Measurements from ENCODE around the gene EPB41L5.
A peak's percentile ranks its signal among the peaks of the same experiment; 100 is the strongest.

The EPB41L5 gene

GRCh38 chr2:120219291-120219690 lies 206.4 kb downstream of the EPB41L5 start:
- Histone ChIP-seq H3K9me3 (ENCODE audit: low read length) (no peaks in the 10 kb centered on the region), H3K4me1 (ENCODE audit: insufficient read depth, low read length, severe bottlenecking) (peaks cover 43% of the 10 kb centered on the region), H3F3A (ENCODE audit: insufficient read depth, low read length) (no peaks in the 10 kb centered on the region), H2AFZ (ENCODE audit: low read length) (no peak overlapping the region), H3K36me3 (ENCODE audit: insufficient read depth, low read length) (peaks cover 48% of the 10 kb centered on the region), H3K4me3 (ENCODE audit: low read depth, low read length, poor library complexity, severe bottlenecking) (no peak overlapping the region), H4K20me1 (ENCODE audit: insufficient read depth, low read length) (no peaks in the 10 kb centered on the region), H3K4me2 (ENCODE audit: low read length) (no peak overlapping the region), H3K27me3 (ENCODE audit: insufficient read depth, low read length) (no peaks in the 10 kb centered on the region), H3K9ac (ENCODE audit: low read length) (no peak overlapping the region), H3K79me2 (ENCODE audit: insufficient read depth, low read length) (peaks cover 8% of the 10 kb centered on the region; the same call in 1 of the 2 replicates), H3K27ac (ENCODE audit: low read depth, low read length, poor library complexity, severe bottlenecking) (no peak overlapping the region), H3K9me2 (ENCODE audit: low read depth, low read length) (no peaks in the 10 kb centered on the region)
- TF ChIP-seq EZH2 (IDR thresholded peaks at IDR 0.05; ENCODE audit: borderline replicate concordance, low read length) = no peak
- no peak for TF ChIP-seq CTCF (IDR thresholded peaks at IDR 0.05; ENCODE audit: low read length)

- Histone ChIP-seq H3K36me3 (ENCODE audit: insufficient read depth, low read length) (peaks cover 48% of the 10 kb centered on the region), H3K27me3 (ENCODE audit: insufficient read depth, low read length) (no peaks in the 10 kb centered on the region), H3K9me3 (ENCODE audit: low read length) (no peaks in the 10 kb centered on the region), H3K4me1 (ENCODE audit: insufficient read depth, low read length, severe bottlenecking) (peaks cover 48% of the 10 kb centered on the region), H2AFZ (ENCODE audit: low read length) (no peak overlapping the region), H3K9me2 (ENCODE audit: low read depth, low read length) (no peaks in the 10 kb centered on the region), H4K20me1 (ENCODE audit: insufficient read depth, low read length) (no peaks in the 10 kb centered on the region), H3K27ac (ENCODE audit: low read depth, low read length, poor library complexity, severe bottlenecking) (no peak overlapping the region), H3K4me3 (ENCODE audit: low read depth, low read length, poor library complexity, severe bottlenecking) (no peak overlapping the region), H3K9ac (ENCODE audit: low read length) (no peak overlapping the region), H3K4me2 (ENCODE audit: low read length) (peak overlapping the region; percentile 94; the same call in 1 of the 2 replicates), H3K79me2 (ENCODE audit: insufficient read depth, low read length) (peaks cover 8% of the 10 kb centered on the region; the same call in 1 of the 2 replicates), H3F3A (ENCODE audit: insufficient read depth, low read length) (no peaks in the 10 kb centered on the region)
- TF ChIP-seq CTCF (IDR thresholded peaks at IDR 0.05; ENCODE audit: low read length) = no peak
- TF ChIP-seq EZH2 (IDR thresholded peaks at IDR 0.05; ENCODE audit: borderline replicate concordance, low read length) = no peak
These were observed 206.9 kb downstream of the EPB41L5 start for GRCh38 chr2:120219766-120220165.

- Histone ChIP-seq H2AFZ (ENCODE audit: low read length) (no peak overlapping the region), H3K4me3 (ENCODE audit: low read depth, low read length, poor library complexity, severe bottlenecking) (peak overlapping the region; percentile 86)
These were observed 207.9 kb downstream of the EPB41L5 start for GRCh38 chr2:120220756-120221155.

More at GRCh38 chr2:120220756-120221155, 207.9 kb downstream of the EPB41L5 start:
- no peak for TF ChIP-seq CTCF (IDR thresholded peaks at IDR 0.05; ENCODE audit: low read length)
- TF ChIP-seq EZH2 (IDR thresholded peaks at IDR 0.05; ENCODE audit: borderline replicate concordance, low read length) = no peak
- Histone ChIP-seq H3K36me3 (ENCODE audit: insufficient read depth, low read length) (peaks cover 48% of the 10 kb centered on the region), H3K9ac (ENCODE audit: low read length) (peak overlapping the region; percentile 14; the same call in 1 of the 2 replicates), H3F3A (ENCODE audit: insufficient read depth, low read length) (no peaks in the 10 kb centered on the region), H4K20me1 (ENCODE audit: insufficient read depth, low read length) (no peaks in the 10 kb centered on the region), H3K79me2 (ENCODE audit: insufficient read depth, low read length) (peaks cover 8% of the 10 kb centered on the region; the same call in 1 of the 2 replicates), H3K4me1 (ENCODE audit: insufficient read depth, low read length, severe bottlenecking) (peaks cover 57% of the 10 kb centered on the region), H3K9me2 (ENCODE audit: low read depth, low read length) (no peaks in the 10 kb centered on the region), H3K27ac (ENCODE audit: low read depth, low read length, poor library complexity, severe bottlenecking) (no peak overlapping the region), H3K27me3 (ENCODE audit: insufficient read depth, low read length) (no peaks in the 10 kb centered on the region), H3K4me2 (ENCODE audit: low read length) (peak overlapping the region; percentile 94), H3K9me3 (ENCODE audit: low read length) (no peaks in the 10 kb centered on the region)
